Hepatocyte (in vitro differentiated cells): ENCODE results near the gene IDH3G. TPM values are rescaled to one million over a fixed set of nuclear protein-coding genes. Genes with fewer than 3 reads are reported as not detected.

Experiments used
- DNase-seq: peaks from one replicate; pipeline ENCODE4 v3.0.0-alpha.2; 2016; ENCODE audit warnings: low spot score
- H2AFZ ChIP-seq: fragments of 200-600 bp; sonication (generic); 2 replicates; pipeline ENCODE4 v1.6.0; 2016; ENCODE audit warnings: antibody characterized with exemption, mild to moderate bottlenecking
- H3K27ac ChIP-seq: fragments of 200-600 bp; sonication (generic); 2 replicates; pipeline ENCODE4 v1.5.1; 2016; ENCODE audit warnings: mild to moderate bottlenecking
- H3K27me3 ChIP-seq: fragments of 200-600 bp; sonication (generic); 2 replicates; pipeline ENCODE4 v1.6.1; 2016
- H3K36me3 ChIP-seq: fragments of 200-600 bp; sonication (generic); replicated peaks from 2 replicates; pipeline ENCODE4 v1.5.1; 2016; ENCODE audit warnings: low read depth; ENCODE audit not compliant: insufficient read depth
- H3K4me1 ChIP-seq: fragments of 200-600 bp; sonication (generic); 2 replicates; pipeline ENCODE4 v1.5.1; 2016; ENCODE audit warnings: mild to moderate bottlenecking, moderate library complexity; ENCODE audit not compliant: insufficient read depth
- H3K4me2 ChIP-seq: fragments of 200-600 bp; sonication (generic); 2 replicates; pipeline ENCODE4 v1.6.0; 2016
- H3K4me3 ChIP-seq: fragments of 200-600 bp; sonication (generic); 2 replicates; pipeline ENCODE4 v1.5.1; 2016; ENCODE audit warnings: mild to moderate bottlenecking
- H3K79me2 ChIP-seq: fragments of 200-600 bp; sonication (generic); 2 replicates; pipeline ENCODE4 v1.6.0; 2017; ENCODE audit warnings: mild to moderate bottlenecking
- H3K9me2 ChIP-seq: fragments of 200-600 bp; sonication (generic); replicated peaks from 2 replicates; pipeline ENCODE4 v1.6.0; 2017; ENCODE audit warnings: mild to moderate bottlenecking; ENCODE audit not compliant: insufficient read depth
- H3K9me3 ChIP-seq: fragments of 200-600 bp; sonication (generic); 2 replicates; pipeline ENCODE4 v1.5.1; 2016; ENCODE audit warnings: low read depth, mild to moderate bottlenecking
- H4K20me1 ChIP-seq: fragments of 200-600 bp; sonication (generic); 2 replicates; pipeline ENCODE4 v1.6.0; 2016; ENCODE audit warnings: mild to moderate bottlenecking; ENCODE audit not compliant: insufficient read depth, poor library complexity, severe bottlenecking
- EZH2 ChIP-seq: fragments of 200-600 bp; sonication (generic); IDR thresholded peaks from 2 replicates; pipeline ENCODE4 v1.6.1; 2016; ENCODE audit warnings: antibody characterized with exemption, mild to moderate bottlenecking, borderline replicate concordance
- EZH2phosphoT487 ChIP-seq: fragments of 200-600 bp; sonication (generic); IDR thresholded peaks from one replicate; pipeline ENCODE4 v1.6.1; 2018; ENCODE audit warnings: antibody characterized with exemption, mild to moderate bottlenecking, low read depth, moderate library complexity; ENCODE audit not compliant: unreplicated experiment, severe bottlenecking
- WGBS: methylation state at CpG from one replicate; pipeline ENCODE4 v1.1.6; 2016; ENCODE audit warnings: low lambda C conversion rate; ENCODE audit errors: missing lambda C conversion rate; 5-methylcytosine and 5-hydroxymethylcytosine counted together
- polyA plus RNA-seq: library from polyadenylated mRNA; unstranded; fragments of >200 nt; fragmentation: Nextera tagmentation; extraction: Ambion mirVana; gene quantifications from 2 replicates; pipeline ENCODE4 v1.2.1, GENCODE V29; 2016
- total RNA-seq: library from RNA; depleted of rRNA; stranded (reverse); fragments of >200 nt; gene quantifications from 2 replicates; pipeline ENCODE4 v1.2.3, GENCODE V29; 2014
- TF ChIP-seq, protein P1 (sequence below): fragments of 200-600 bp; sonication (generic); IDR thresholded peaks from 2 replicates; pipeline ENCODE4 v1.5.1; 2016; ENCODE audit warnings: antibody characterized with exemption, mild to moderate bottlenecking; ENCODE audit not compliant: poor library complexity

Gene IDH3G
- total and polyA plus RNA-seq, 2 experiments from 2014 or later: 35.4 to 74.3 TPM

DNA sequence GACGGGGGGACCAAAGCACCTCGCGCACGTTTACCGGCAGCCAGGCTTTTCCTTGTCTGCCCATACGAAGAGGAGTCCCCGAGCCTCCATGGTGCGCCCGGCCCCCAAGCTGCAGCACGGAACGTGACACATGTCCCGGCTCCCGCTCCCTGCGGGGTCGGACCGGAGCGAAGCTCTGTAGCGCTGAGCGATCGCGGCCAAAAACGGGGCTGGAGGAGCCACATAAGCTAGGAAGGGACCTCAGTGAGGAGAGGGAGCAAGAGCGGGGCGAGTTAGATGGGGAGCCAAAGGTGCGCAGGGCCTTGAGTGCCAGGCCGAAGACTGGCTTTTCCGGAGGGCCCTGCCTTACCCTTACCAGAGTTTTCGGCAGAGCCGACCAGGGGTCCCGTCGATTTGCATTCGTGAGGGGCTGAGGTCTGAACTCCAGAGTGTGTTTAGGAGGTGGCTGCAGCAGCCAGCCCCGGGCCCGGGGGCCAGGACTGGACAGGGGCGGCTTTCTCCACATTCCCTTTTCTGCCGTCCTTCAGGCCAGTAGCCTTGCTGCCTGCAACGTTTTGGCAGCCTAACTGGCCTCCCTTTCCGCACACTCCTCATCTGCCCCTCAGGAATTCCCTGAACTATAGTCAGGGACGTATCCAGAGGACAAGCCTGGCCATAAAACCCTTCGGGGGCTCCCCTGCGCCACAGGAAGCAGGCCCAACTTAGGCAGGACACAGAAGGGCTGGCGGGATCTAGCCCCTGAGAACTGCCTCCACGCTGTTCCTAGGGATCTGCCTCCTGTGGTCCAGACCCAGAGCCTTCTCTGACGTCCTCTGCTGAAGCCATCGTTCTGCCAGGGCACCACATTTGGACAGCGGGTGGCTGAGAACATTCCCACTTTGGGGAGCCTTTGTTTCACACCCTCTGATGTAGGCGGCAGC lies 982 bp upstream of the IDH3G start:
- H3K79me2 ChIP-seq: peaks cover 37% of the 10 kb centered on the region
- 45% methylated on average over 45 of the region's 47 CpGs for WGBS

DNA sequence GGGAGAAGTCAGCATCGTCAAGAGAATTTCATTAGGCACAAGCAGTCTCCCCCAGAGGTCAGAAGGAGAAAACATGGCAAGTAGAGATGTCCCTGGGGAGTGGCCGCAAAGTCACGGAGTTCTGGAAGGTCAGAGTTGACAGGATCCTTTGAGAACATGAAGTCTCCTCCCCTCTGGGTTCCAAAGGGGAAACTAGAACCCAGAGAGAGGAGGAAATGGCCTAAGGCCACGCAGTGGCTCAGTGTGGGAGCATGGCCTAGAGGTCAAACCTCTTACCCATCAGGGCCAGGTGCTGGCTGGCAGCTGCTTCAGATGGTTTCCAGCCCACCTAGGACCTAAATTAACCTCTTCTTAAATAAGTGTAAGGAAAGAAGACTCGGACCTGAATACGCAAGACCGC lies 884 bp downstream of the IDH3G start:
- Histone ChIP-seq H2AFZ (no peak overlapping the region), H3K9me2 (no peaks in the 10 kb centered on the region), H3K27me3 (no peaks in the 10 kb centered on the region), H3K9me3 (no peaks in the 10 kb centered on the region), H3K4me1 (peaks cover 9% of the 10 kb centered on the region), H3K4me2 (peak overlapping the region; percentile 87), H3K79me2 (peaks cover 37% of the 10 kb centered on the region), H3K4me3 (peak overlapping the region; percentile 71), H3K27ac (peak overlapping the region; percentile 98), H4K20me1 (no peaks in the 10 kb centered on the region), H3K36me3 (no peaks in the 10 kb centered on the region)
- TF ChIP-seq EZH2: no peak
- DNase-seq: no peak
- 48% methylated on average over 7 of the region's 7 CpGs for WGBS

More for the DNA sequence above, 982 bp upstream of the IDH3G start:
- H3K4me2 ChIP-seq: peak overlapping the region; percentile 84
- no peaks in the 10 kb centered on the region for H4K20me1 ChIP-seq
- peak overlapping the region; percentile 55 for H3K4me3 ChIP-seq
- H3K36me3 ChIP-seq: no peaks in the 10 kb centered on the region
- TF ChIP-seq, protein P1, sequence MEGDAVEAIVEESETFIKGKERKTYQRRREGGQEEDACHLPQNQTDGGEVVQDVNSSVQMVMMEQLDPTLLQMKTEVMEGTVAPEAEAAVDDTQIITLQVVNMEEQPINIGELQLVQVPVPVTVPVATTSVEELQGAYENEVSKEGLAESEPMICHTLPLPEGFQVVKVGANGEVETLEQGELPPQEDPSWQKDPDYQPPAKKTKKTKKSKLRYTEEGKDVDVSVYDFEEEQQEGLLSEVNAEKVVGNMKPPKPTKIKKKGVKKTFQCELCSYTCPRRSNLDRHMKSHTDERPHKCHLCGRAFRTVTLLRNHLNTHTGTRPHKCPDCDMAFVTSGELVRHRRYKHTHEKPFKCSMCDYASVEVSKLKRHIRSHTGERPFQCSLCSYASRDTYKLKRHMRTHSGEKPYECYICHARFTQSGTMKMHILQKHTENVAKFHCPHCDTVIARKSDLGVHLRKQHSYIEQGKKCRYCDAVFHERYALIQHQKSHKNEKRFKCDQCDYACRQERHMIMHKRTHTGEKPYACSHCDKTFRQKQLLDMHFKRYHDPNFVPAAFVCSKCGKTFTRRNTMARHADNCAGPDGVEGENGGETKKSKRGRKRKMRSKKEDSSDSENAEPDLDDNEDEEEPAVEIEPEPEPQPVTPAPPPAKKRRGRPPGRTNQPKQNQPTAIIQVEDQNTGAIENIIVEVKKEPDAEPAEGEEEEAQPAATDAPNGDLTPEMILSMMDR: no peak
- TF ChIP-seq EZH2phosphoT487 (no peak), EZH2 (no peak)
- no peaks in the 10 kb centered on the region for H3K9me2 ChIP-seq
- H3K27ac ChIP-seq: peak overlapping the region; percentile 89
- no peaks in the 10 kb centered on the region for H3K27me3 ChIP-seq
- no peaks in the 10 kb centered on the region for H3K9me3 ChIP-seq
- H3K4me1 ChIP-seq: peaks cover 9% of the 10 kb centered on the region
- H2AFZ ChIP-seq: no peak overlapping the region
- no peak for DNase-seq

DNA sequence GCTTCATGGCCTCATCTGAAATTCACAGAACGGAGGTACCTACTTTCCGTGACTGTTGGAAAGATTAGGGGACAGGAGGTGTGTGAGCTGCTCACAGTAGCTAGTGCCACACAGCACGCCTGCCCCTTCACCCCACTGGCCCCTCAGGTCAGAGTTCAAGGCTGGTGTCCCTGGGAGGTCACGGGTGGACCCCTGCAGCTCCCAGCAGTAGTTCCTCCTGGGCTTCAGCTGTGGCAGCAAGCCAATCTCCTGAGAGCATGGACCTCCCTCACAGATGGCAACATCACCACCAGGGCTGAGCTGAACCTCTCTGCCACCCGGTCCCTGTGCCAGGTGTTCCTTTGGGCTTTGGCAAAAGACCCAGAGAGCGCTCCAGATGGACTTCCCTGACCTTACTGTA lies 1.8 kb downstream of the IDH3G start:
- no peaks in the 10 kb centered on the region for H3K27me3 ChIP-seq
- TF ChIP-seq EZH2 (no peak), EZH2phosphoT487 (no peak)
- TF ChIP-seq, protein P1: no peak
- peaks cover 37% of the 10 kb centered on the region for H3K79me2 ChIP-seq
- no peaks in the 10 kb centered on the region for H3K9me3 ChIP-seq
- H3K4me3 ChIP-seq: no peak overlapping the region
- no peak overlapping the region for H3K4me2 ChIP-seq
- WGBS: 84% methylated on average over 6 of the region's 6 CpGs
- no peaks in the 10 kb centered on the region for H3K9me2 ChIP-seq
- H2AFZ ChIP-seq: no peak overlapping the region
- no peak for DNase-seq
- no peaks in the 10 kb centered on the region for H4K20me1 ChIP-seq
- peaks cover 9% of the 10 kb centered on the region for H3K4me1 ChIP-seq
- no peak overlapping the region for H3K27ac ChIP-seq
- H3K36me3 ChIP-seq: no peaks in the 10 kb centered on the region

DNA sequence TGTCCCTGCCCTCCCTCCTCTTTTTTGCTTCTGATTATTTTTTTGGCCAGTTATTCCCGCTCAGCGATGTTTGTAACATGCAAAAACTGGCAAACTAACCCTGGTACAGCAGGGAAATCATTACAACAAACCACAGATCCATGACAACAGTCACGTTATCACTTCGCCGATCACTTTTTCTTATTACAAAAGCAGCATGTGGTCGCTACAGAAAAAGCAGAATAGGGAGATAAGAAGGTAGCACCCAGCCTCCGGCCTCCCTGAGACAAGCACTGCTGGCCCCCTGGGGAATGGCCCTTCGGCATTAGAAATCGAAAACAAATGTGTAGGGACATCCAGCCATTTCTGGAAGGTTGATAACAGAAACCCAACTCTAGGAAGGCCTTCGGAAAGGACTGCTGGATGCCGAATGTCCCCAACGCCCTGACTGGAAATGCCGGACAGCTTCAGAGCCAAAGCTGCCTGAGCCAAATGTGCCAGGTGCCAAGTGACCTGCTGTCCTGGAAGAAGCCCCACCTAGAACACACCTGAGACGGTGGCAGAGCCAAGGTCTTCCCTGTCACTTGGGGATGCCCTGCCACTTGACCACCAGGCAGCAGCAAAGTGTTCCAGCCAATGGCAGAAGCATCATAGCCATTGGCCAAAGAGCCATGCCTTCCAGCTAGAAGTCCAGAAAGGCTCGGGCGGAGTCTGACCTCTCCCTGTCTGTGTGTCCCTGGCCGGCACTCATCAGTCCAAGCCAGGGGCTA lies 2.9 kb downstream of the IDH3G start:
- Histone ChIP-seq H3K4me3 (no peak overlapping the region), H3K27ac (no peak overlapping the region), H3K27me3 (no peaks in the 10 kb centered on the region), H3K4me1 (peaks cover 9% of the 10 kb centered on the region), H3K9me3 (no peaks in the 10 kb centered on the region), H3K79me2 (peaks cover 36% of the 10 kb centered on the region), H3K9me2 (no peaks in the 10 kb centered on the region), H3K4me2 (no peak overlapping the region), H3K36me3 (no peaks in the 10 kb centered on the region), H4K20me1 (no peaks in the 10 kb centered on the region), H2AFZ (no peak overlapping the region)
- no peak for DNase-seq
- WGBS: 83% methylated on average over 17 of the region's 17 CpGs
- TF ChIP-seq, protein P1: no peak
- TF ChIP-seq EZH2phosphoT487: no peak
- no peak for TF ChIP-seq EZH2
